ENCODE data around the gene LNPEP. TPM values are rescaled to one million over a fixed set of nuclear protein-coding genes. Genes with fewer than 3 reads are reported as not detected.
"Not testable (repeated sequence)": the region's sequence is repeated elsewhere in the genome, so short reads cannot be mapped to it uniquely, and the experiment has no call there.

LNPEP gene
- total RNA-seq, 1 donor from 2014 or later, result 24.2 TPM

DNA sequence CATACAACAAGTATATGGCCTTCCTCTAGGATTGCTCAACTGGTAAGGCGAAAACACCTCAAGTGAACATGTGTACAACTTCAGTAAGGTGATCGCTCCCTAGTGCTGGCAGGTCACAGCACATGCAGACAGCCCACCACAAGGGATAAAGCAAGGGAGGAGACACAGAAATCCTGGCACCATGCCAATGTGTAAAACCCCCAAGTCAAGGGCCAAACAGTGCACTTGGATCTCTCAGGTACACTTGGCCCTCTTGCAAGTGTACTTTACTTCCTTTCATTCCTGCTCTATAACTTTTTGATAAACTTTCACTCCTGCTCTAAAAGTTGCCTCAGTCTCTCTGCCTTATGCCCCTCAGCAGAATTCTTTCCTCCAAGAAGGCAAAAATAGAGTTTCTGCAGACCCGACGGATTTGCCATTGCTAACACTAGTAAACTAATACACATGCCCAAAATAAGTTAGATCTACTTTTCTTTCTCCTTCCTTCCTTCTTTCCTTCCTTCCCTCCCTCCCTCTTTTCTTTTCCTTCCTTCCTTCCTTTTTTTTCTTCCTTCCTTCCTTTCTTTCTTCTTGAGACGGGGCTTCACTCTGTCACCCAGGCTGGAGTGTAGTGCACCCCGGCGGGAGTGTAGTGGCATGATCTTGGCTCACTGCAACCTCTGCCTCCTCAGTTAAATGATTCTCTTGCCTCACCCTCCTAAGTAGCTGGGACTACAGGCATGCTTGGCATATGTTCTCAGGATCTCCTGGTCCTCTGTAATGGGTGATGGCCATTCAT is 6.8 kb upstream of the LNPEP start:
- Mint-ChIP-seq H3K4me3 (ENCODE audit: low read depth) (no peak overlapping the region), H3K9me3 (ENCODE audit: low read depth) (no peaks in the 10 kb centered on the region)

DNA sequence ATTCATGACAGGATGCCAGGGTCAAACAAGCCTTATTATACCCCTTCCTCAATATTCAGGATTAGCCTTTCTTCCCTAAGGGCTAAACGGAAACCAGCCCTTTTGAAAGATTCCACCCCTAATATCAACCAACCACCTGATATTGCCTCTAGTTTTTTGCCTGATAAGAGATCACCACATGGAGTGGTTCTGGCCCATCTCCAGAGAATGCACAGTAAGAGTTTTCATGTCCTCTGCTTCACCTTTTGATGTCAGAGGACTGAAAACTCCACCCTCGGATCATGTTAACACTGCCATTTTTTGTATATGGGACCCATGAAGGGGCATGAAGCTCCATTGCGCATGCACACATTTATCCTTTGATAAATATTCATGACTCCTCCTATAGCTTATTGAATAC is 5.8 kb upstream of the LNPEP start:
- H3K9me3 Mint-ChIP-seq (ENCODE audit: low read depth), result no peaks in the 10 kb centered on the region
- DNase-seq (ENCODE audit: low spot score, unreplicated experiment), result no peak
- TF ChIP-seq, protein P1, sequence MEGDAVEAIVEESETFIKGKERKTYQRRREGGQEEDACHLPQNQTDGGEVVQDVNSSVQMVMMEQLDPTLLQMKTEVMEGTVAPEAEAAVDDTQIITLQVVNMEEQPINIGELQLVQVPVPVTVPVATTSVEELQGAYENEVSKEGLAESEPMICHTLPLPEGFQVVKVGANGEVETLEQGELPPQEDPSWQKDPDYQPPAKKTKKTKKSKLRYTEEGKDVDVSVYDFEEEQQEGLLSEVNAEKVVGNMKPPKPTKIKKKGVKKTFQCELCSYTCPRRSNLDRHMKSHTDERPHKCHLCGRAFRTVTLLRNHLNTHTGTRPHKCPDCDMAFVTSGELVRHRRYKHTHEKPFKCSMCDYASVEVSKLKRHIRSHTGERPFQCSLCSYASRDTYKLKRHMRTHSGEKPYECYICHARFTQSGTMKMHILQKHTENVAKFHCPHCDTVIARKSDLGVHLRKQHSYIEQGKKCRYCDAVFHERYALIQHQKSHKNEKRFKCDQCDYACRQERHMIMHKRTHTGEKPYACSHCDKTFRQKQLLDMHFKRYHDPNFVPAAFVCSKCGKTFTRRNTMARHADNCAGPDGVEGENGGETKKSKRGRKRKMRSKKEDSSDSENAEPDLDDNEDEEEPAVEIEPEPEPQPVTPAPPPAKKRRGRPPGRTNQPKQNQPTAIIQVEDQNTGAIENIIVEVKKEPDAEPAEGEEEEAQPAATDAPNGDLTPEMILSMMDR (IDR thresholded peaks at IDR 0.05; ENCODE audit: unreplicated experiment), result no peak
- H3K27ac Mint-ChIP-seq, result no peak overlapping the region
- no peaks in the 10 kb centered on the region for H3K27me3 Mint-ChIP-seq
- H3K4me3 Mint-ChIP-seq (ENCODE audit: low read depth), result no peak overlapping the region
- peaks cover 18% of the 10 kb centered on the region for H3K4me1 Mint-ChIP-seq (ENCODE audit: low read depth)
- no peaks in the 10 kb centered on the region for H3K36me3 Mint-ChIP-seq (ENCODE audit: insufficient read depth)

More for the DNA sequence above, 6.8 kb upstream of the LNPEP start:
- no peaks in the 10 kb centered on the region for H3K36me3 Mint-ChIP-seq (ENCODE audit: insufficient read depth)
- no peak overlapping the region for H3K27ac Mint-ChIP-seq
- H3K27me3 Mint-ChIP-seq, result no peaks in the 10 kb centered on the region
- H3K4me1 Mint-ChIP-seq (ENCODE audit: low read depth), result peaks cover 15% of the 10 kb centered on the region
- DNase-seq (ENCODE audit: low spot score, unreplicated experiment), result no peak
- TF ChIP-seq, protein P1 (IDR thresholded peaks at IDR 0.05; ENCODE audit: unreplicated experiment), result no peak

DNA sequence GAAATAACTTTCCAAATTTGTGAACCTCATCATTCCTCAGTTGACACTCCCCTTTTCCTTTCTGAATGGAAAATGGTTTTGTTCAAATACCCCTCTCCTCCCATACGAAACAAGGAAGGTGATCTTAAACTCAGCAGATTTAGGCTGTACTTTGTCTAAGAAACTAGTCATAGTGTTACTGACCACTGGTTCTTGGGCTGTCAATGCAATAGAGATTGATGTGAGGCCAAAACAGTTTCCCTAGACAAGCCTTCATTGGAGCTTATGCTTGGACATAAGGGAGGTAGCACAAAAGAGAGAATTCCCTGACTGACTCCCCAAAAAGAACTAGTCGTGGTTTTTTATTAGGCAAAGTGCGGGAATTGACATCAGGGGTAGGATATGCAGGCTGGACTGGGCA is 5.3 kb upstream of the LNPEP start:
- Mint-ChIP-seq H3K9me3 (ENCODE audit: low read depth) (no peaks in the 10 kb centered on the region), H3K27ac (no peak overlapping the region), H3K27me3 (no peaks in the 10 kb centered on the region), H3K4me1 (ENCODE audit: low read depth) (peaks cover 18% of the 10 kb centered on the region), H3K36me3 (ENCODE audit: insufficient read depth) (no peaks in the 10 kb centered on the region), H3K4me3 (ENCODE audit: low read depth) (no peak overlapping the region)
- no peak for DNase-seq (ENCODE audit: low spot score, unreplicated experiment)
- TF ChIP-seq, protein P1 (IDR thresholded peaks at IDR 0.05; ENCODE audit: unreplicated experiment), result no peak

DNA sequence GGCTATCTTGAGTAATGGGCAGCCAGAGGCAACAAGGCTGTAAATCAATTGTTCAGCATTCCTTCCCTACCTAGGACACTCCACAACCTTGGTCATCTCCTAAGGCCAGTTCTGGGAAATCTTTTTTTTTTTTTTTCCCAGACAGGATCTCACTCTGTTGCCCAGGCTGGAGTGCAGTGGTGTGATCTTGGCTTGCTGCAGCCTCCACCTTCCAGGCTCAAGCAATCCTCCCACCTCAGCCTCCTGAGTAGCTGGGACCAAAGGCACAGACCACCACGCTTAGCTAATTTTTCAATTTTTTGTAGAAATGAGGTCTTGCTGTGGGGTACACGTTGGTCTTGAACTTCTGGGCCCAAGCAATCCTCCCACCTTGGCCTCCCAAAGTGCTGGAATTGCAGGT is 4.8 kb upstream of the LNPEP start:
- H3K4me3 Mint-ChIP-seq (ENCODE audit: low read depth); H3K36me3 Mint-ChIP-seq (ENCODE audit: insufficient read depth); H3K9me3 Mint-ChIP-seq (ENCODE audit: low read depth); H3K27me3 Mint-ChIP-seq; DNase-seq (ENCODE audit: low spot score, unreplicated experiment); H3K27ac Mint-ChIP-seq: not testable (repeated sequence)
- H3K4me1 Mint-ChIP-seq (ENCODE audit: low read depth), result peaks cover 18% of the 10 kb centered on the region

DNA sequence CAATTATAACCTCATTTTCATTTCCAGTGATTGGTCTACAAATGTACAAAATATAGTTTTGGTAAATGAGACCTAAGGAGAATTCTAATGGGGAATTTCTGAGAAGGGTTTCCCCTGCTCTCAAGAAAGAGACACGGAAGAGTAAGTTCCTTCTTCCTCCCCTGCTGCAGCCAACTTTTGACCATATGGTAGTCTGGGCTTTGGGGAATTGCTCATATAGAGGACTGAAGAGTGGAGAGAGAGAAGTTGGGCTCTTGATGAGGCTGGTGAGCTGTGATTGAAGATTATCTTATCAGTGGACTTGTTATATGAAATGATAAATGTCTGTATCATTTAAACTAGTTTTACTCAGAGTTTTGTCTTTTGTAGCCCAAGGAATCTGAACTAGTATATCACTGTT is 4.3 kb upstream of the LNPEP start:
- Mint-ChIP-seq H3K27ac (no peak overlapping the region), H3K4me1 (ENCODE audit: low read depth) (peaks cover 19% of the 10 kb centered on the region), H3K9me3 (ENCODE audit: low read depth) (no peaks in the 10 kb centered on the region), H3K4me3 (ENCODE audit: low read depth) (no peak overlapping the region), H3K27me3 (no peaks in the 10 kb centered on the region), H3K36me3 (ENCODE audit: insufficient read depth) (no peaks in the 10 kb centered on the region)
- TF ChIP-seq, protein P1 (IDR thresholded peaks at IDR 0.05; ENCODE audit: unreplicated experiment), result no peak
- DNase-seq (ENCODE audit: low spot score, unreplicated experiment), result no peak

DNA sequence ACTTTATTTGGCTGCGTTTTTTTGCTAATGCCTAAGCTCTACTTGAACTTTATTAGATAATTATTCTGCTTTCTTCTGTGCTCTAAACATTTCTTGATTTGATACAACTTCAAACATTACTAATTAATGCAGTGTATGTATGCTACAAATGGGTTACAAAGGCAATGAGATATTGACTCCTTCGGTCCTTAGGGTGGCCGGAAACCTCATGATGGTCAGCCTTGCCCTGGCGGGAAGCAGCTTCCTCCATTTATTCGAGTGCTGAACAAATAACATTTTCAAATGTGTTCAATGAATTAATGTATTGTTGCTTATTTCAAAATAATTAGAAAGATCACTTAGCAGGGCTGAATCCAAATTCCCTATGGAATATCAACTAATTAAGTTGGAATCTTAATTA is 3.9 kb upstream of the LNPEP start:
- Mint-ChIP-seq H3K4me1 (ENCODE audit: low read depth) (peaks cover 21% of the 10 kb centered on the region), H3K4me3 (ENCODE audit: low read depth) (no peak overlapping the region), H3K36me3 (ENCODE audit: insufficient read depth) (no peaks in the 10 kb centered on the region), H3K27ac (no peak overlapping the region), H3K27me3 (no peaks in the 10 kb centered on the region), H3K9me3 (ENCODE audit: low read depth) (no peaks in the 10 kb centered on the region)
- TF ChIP-seq, protein P1 (IDR thresholded peaks at IDR 0.05; ENCODE audit: unreplicated experiment), result no peak
- DNase-seq (ENCODE audit: low spot score, unreplicated experiment), result no peak
